Smooth muscle cell (in vitro differentiated cells): ENCODE results near the gene PHLPP2. TPM values are rescaled to one million over a fixed set of nuclear protein-coding genes. Genes with fewer than 3 reads are reported as not detected.

Source experiments
- DNase-seq: peaks from one replicate; lab custom pipeline; 2025; ENCODE audit not compliant: unreplicated experiment; lab: John Stamatoyannopoulos, UW
- H2AFZ ChIP-seq: fragments of 200-600 bp; sonication (generic); 2 replicates; pipeline ENCODE4 v1.6.0; 2016; ENCODE audit warnings: antibody characterized with exemption, low read depth, mild to moderate bottlenecking
- H3F3A ChIP-seq: fragments of 200-600 bp; sonication (generic); 2 replicates; pipeline ENCODE4 v1.6.0; 2017; ENCODE audit warnings: antibody characterized with exemption, low read depth
- H3K27ac ChIP-seq: fragments of 200-600 bp; sonication (generic); 2 replicates; pipeline ENCODE4 v1.5.1; 2016; ENCODE audit warnings: low read depth, mild to moderate bottlenecking
- H3K27me3 ChIP-seq: fragments of 200-600 bp; sonication (generic); 2 replicates; pipeline ENCODE4 v1.6.1; 2016; ENCODE audit warnings: low read depth, mild to moderate bottlenecking
- H3K36me3 ChIP-seq: fragments of 200-600 bp; sonication (generic); 2 replicates; pipeline ENCODE4 v1.5.1; 2016; ENCODE audit warnings: low read depth
- H3K4me1 ChIP-seq: fragments of 200-600 bp; sonication (generic); 2 replicates; pipeline ENCODE4 v1.5.1; 2016; ENCODE audit warnings: low read depth
- H3K4me2 ChIP-seq: fragments of 200-600 bp; sonication (generic); 2 replicates; pipeline ENCODE4 v1.6.0; 2016; ENCODE audit warnings: mild to moderate bottlenecking
- H3K4me3 ChIP-seq: fragments of 200-600 bp; sonication (generic); 2 replicates; pipeline ENCODE4 v1.5.1; 2016; ENCODE audit warnings: mild to moderate bottlenecking
- H3K79me2 ChIP-seq: fragments of 200-600 bp; sonication (generic); 2 replicates; pipeline ENCODE4 v1.6.0; 2016; ENCODE audit warnings: low read depth, mild to moderate bottlenecking
- H3K9ac ChIP-seq: fragments of 200-600 bp; sonication (generic); 2 replicates; pipeline ENCODE4 v1.6.0; 2016; ENCODE audit warnings: low read depth
- H3K9me3 ChIP-seq: fragments of 200-600 bp; sonication (generic); replicated peaks from 2 replicates; pipeline ENCODE4 v1.5.1; 2016; ENCODE audit warnings: low read depth
- H4K20me1 ChIP-seq: fragments of 200-600 bp; sonication (generic); 2 replicates; pipeline ENCODE4 v1.6.0; 2016; ENCODE audit warnings: low read depth
- WGBS: methylation state at CpG from one replicate; pipeline ENCODE4 v1.1.7; 2016; ENCODE audit warnings: low lambda C conversion rate; 5-methylcytosine and 5-hydroxymethylcytosine counted together
- polyA plus RNA-seq: library from polyadenylated mRNA; unstranded; fragments of >200 nt; fragmentation: Nextera tagmentation; extraction: Ambion mirVana; gene quantifications from 2 replicates; pipeline ENCODE4 v1.2.1, GENCODE V29; 2016
- total RNA-seq: library from RNA; depleted of rRNA; stranded (reverse); fragments of >200 nt; gene quantifications from 2 replicates; pipeline ENCODE4 v1.2.3, GENCODE V29; 2014
- TF ChIP-seq, protein P1 (sequence below): fragments of 200-600 bp; sonication (generic); IDR thresholded peaks from 2 replicates; pipeline ENCODE4 v1.5.1; 2017; ENCODE audit warnings: borderline replicate concordance, mild to moderate bottlenecking, antibody characterized with exemption; ENCODE audit not compliant: insufficient read depth, poor library complexity, severe bottlenecking

Gene PHLPP2
- total and polyA plus RNA-seq, 2 experiments from 2014 or later, result 2.3 to 5.3 TPM

DNA sequence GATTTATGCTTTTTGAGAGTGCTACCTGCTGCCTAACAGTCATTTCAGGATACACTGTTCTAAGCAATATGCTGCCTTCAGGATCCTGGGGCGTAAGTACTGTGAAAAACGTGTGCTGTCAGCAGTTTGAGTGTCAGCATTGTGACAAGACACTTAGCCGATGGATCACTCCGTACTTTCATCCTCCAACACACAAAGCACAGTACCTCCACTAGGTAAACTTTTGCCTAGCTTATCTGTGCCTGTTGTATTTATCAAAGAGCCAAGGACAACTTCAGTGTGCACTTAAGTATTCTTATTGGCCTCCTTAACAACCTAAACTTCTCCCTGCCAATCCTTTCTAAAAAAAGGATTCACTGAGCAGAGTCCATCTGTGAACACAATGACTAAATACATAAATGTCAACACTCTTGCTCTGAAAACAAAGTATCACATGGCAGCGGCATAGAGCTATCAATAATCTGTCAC is 33.8 kb upstream of the PHLPP2 start:
- Histone ChIP-seq H3K9ac (no peak overlapping the region), H4K20me1 (peaks cover 8% of the 10 kb centered on the region), H3K4me1 (no peaks in the 10 kb centered on the region), H3K36me3 (peaks cover 35% of the 10 kb centered on the region), H3K27ac (no peak overlapping the region), H3K9me3 (no peaks in the 10 kb centered on the region), H3K4me3 (no peak overlapping the region), H3K79me2 (peaks cover 3% of the 10 kb centered on the region), H3F3A (peaks cover 5% of the 10 kb centered on the region), H3K4me2 (no peak overlapping the region), H2AFZ (no peak overlapping the region), H3K27me3 (no peaks in the 10 kb centered on the region)
- no peak for DNase-seq
- WGBS, result 98% methylated on average over 5 of the region's 5 CpGs
- TF ChIP-seq, protein P1, sequence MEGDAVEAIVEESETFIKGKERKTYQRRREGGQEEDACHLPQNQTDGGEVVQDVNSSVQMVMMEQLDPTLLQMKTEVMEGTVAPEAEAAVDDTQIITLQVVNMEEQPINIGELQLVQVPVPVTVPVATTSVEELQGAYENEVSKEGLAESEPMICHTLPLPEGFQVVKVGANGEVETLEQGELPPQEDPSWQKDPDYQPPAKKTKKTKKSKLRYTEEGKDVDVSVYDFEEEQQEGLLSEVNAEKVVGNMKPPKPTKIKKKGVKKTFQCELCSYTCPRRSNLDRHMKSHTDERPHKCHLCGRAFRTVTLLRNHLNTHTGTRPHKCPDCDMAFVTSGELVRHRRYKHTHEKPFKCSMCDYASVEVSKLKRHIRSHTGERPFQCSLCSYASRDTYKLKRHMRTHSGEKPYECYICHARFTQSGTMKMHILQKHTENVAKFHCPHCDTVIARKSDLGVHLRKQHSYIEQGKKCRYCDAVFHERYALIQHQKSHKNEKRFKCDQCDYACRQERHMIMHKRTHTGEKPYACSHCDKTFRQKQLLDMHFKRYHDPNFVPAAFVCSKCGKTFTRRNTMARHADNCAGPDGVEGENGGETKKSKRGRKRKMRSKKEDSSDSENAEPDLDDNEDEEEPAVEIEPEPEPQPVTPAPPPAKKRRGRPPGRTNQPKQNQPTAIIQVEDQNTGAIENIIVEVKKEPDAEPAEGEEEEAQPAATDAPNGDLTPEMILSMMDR, result no peak

DNA sequence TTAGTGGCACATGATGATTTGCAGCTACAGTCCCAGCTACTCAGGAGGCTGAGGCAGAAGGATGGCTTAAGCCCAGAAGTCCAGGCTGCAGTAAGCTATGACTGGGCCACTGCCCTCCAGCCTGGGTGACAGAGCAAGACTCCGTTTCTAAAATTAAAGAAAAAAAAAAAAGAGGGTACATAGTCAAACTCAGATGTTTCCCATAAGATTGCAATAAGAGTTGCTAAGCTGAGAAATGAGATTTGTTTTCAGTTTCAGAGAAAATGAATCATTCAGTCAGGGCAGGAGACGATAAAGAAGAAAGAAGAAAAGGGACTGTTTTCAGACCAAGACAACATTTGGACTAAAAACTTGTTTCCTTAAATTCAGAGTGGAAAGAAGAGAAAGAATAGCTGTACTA is 30.2 kb upstream of the PHLPP2 start:
- 98% methylated on average over 2 of the region's 2 CpGs for WGBS
- H3K27me3 ChIP-seq, result no peaks in the 10 kb centered on the region
- H3K4me1 ChIP-seq, result no peaks in the 10 kb centered on the region
- H3K4me2 ChIP-seq, result no peak overlapping the region
- peaks cover 53% of the 10 kb centered on the region for H3K36me3 ChIP-seq
- H3K9ac ChIP-seq, result no peak overlapping the region
- H3K79me2 ChIP-seq, result peaks cover 3% of the 10 kb centered on the region
- DNase-seq, result no peak
- TF ChIP-seq, protein P1, result no peak
- H3K27ac ChIP-seq, result no peak overlapping the region
- H3K9me3 ChIP-seq, result no peaks in the 10 kb centered on the region
- H3K4me3 ChIP-seq, result no peak overlapping the region
- H4K20me1 ChIP-seq, result peaks cover 20% of the 10 kb centered on the region
- H2AFZ ChIP-seq, result no peak overlapping the region
- H3F3A ChIP-seq, result no peaks in the 10 kb centered on the region

DNA sequence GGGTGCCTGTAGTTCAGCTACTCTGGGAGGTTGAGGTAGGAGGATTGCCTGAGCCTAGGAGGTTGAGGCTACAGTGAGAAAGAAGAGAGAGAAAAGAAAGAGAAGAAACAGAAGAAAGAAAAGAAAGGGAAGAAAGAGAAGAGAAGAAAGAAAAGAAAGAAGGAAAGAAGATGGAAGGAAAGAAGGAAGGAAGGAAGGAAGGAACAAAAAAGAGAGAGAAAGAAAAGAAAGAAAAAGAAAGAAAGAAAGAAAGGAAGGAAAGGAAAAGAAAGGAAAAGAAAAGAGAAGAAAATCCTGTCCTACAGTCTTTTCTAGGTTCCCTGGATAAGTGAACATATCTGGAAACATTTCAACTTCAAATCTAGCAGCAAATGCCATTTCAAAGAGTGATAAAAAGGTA is 29.6 kb upstream of the PHLPP2 start:
- Histone ChIP-seq H3K9me3 (no peaks in the 10 kb centered on the region), H3K27me3 (no peaks in the 10 kb centered on the region), H3K79me2 (peaks cover 3% of the 10 kb centered on the region), H4K20me1 (peaks cover 17% of the 10 kb centered on the region), H3K36me3 (peaks cover 56% of the 10 kb centered on the region), H3K9ac (no peak overlapping the region), H2AFZ (no peak overlapping the region), H3F3A (no peaks in the 10 kb centered on the region), H3K27ac (no peak overlapping the region), H3K4me1 (no peaks in the 10 kb centered on the region), H3K4me2 (no peak overlapping the region), H3K4me3 (no peak overlapping the region)
- no peak for DNase-seq
- TF ChIP-seq, protein P1, result no peak

DNA sequence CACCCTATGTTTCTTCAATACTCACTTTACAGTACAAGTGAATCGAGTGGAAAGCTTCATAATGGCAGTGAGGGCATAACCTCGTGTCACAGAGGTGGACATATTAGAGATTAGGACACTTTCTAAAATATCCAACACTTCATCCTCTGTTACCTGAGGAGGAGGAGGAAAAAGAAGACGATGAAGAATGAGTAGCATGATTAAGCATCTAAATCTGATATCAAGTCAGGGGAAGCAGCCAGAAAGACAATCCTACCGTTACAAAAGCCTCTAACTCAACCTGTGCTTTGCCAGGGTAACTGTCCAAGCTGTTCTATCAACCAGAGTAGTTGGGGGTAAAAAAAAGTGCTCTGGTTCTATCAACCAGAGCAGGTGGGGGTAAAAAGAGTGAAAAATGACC is 23.7 kb upstream of the PHLPP2 start:
- no peak overlapping the region for H3K27ac ChIP-seq
- H3K79me2 ChIP-seq, result no peaks in the 10 kb centered on the region
- peaks cover 12% of the 10 kb centered on the region for H4K20me1 ChIP-seq
- H3K4me1 ChIP-seq, result no peaks in the 10 kb centered on the region
- no peaks in the 10 kb centered on the region for H3K9me3 ChIP-seq
- H3F3A ChIP-seq, result no peaks in the 10 kb centered on the region
- TF ChIP-seq, protein P1, result no peak
- H3K36me3 ChIP-seq, result peaks cover 48% of the 10 kb centered on the region
- 98% methylated on average over 4 of the region's 4 CpGs for WGBS
- H3K27me3 ChIP-seq, result no peaks in the 10 kb centered on the region
- H2AFZ ChIP-seq, result no peak overlapping the region
- H3K4me2 ChIP-seq, result no peak overlapping the region
- DNase-seq, result no peak
- no peak overlapping the region for H3K4me3 ChIP-seq
- no peak overlapping the region for H3K9ac ChIP-seq
